HCT116 (cell line): ENCODE results near the gene CRACR2A. TPM values are rescaled to one million over a fixed set of nuclear protein-coding genes. Genes with fewer than 3 reads are reported as not detected.

Source experiments
- ATAC-seq: fragments of 200-7000 bp; cut with Tn5 transposase; 2 replicates; pipeline ENCODE4 v1.9.1; 2020; ENCODE audit warnings: mild to moderate bottlenecking, moderate library complexity
- BruUV-seq: library from RNA; stranded (reverse); fragments of 400-500 nt; replicated peaks from 2 replicates; lab custom pipeline; 2021; lab: Mats Ljungman, UMichigan
- CTCF ChIA-PET: fragments of 300-600 bp; sonication (Branson Sonifier 250); formaldehyde crosslinking; loops from one replicate; lab custom pipeline; 2021; ENCODE audit warnings: antibody characterized with exemption; lab: Charles Lee
- POLR2A ChIA-PET: fragments of 300-600, 350-600 bp; sonication (Branson Sonifier 250); formaldehyde crosslinking; loops from one replicate; lab custom pipeline; 2021; ENCODE audit warnings: antibody characterized with exemption; lab: Charles Lee
- RAD21 ChIA-PET, 2 experiments: fragments of 300-600 bp; sonication (Branson Sonifier 250); formaldehyde crosslinking; loops; one replicate each; lab custom pipeline; 2023; ENCODE audit warnings: low total read pairs in 2 of 2; ENCODE audit not compliant: uncharacterized antibody in 2 of 2, unreplicated experiment in 2 of 2, low non-redundant PET in 1 of 2; lab: Charles Lee
- DNase-seq: peaks from one replicate; pipeline ENCODE4 v3.0.0-alpha.2; 2010; ENCODE audit warnings: low read depth, low spot score
- H2AFZ ChIP-seq: fragments of 200-600 bp; shearing (Covaris generic), sonication (generic); 2 replicates; pipeline ENCODE4 v1.6.1; 2017; ENCODE audit warnings: low read depth, mixed run types, mixed read lengths, antibody characterized with exemption, low read length; ENCODE audit not compliant: poor library complexity, severe bottlenecking
- H3K27ac ChIP-seq: 2 replicates; pipeline ENCODE4 v1.5.1; 2012; ENCODE audit warnings: low read depth, low read length
- H3K27me3 ChIP-seq: fragments of 200-600 bp; sonication (generic); 2 replicates; pipeline ENCODE4 v1.6.1; 2016; ENCODE audit warnings: mixed run types, low read length, mixed read lengths; ENCODE audit not compliant: insufficient read depth
- H3K36me3 ChIP-seq, 2 experiments: fragments of 200-500 bp in 1 of 2; fragments of 200-600 bp in 1 of 2; sonication (Bioruptor generic) in 1 of 2; sonication (generic) in 1 of 2; 2 replicates each; pipeline versions ENCODE4 v1.5.1 to v1.6.1; 2014 to 2016; ENCODE audit warnings: low read length in 2 of 2, inconsistent platforms in 1 of 2, mixed read lengths in 1 of 2, mixed run types in 1 of 2; ENCODE audit not compliant: insufficient read depth in 2 of 2, control insufficient read depth in 1 of 2
- H3K4me1 ChIP-seq, 2 experiments: fragments of 200-600 bp in 1 of 2; sonication (generic) in 1 of 2; 2 replicates each; pipeline versions ENCODE4 v1.5.1 to v1.6.1; 2012 to 2017; ENCODE audit warnings: low read length in 2 of 2, inconsistent platforms in 1 of 2, mild to moderate bottlenecking in 1 of 2, mixed read lengths in 1 of 2, mixed run types in 1 of 2, moderate library complexity in 1 of 2; ENCODE audit not compliant: insufficient read depth in 2 of 2, control insufficient read depth in 1 of 2
- H3K4me2 ChIP-seq: fragments of 200-600 bp; sonication (generic); 2 replicates; pipeline ENCODE4 v1.6.1; 2017; ENCODE audit warnings: mixed run types, low read length, mixed read lengths
- H3K4me3 ChIP-seq, 2 experiments: fragments of 200-600 bp in 1 of 2; sonication (generic) in 1 of 2; replicated peaks in 1 of 2; 2 replicates each; pipeline ENCODE4 v1.5.1; 2011 to 2016; ENCODE audit warnings: low read length in 2 of 2, control low read depth in 1 of 2, low read depth in 1 of 2, mild to moderate bottlenecking in 1 of 2, mixed read lengths in 1 of 2, mixed run types in 1 of 2
- H3K79me2 ChIP-seq: fragments of 200-600 bp; sonication (generic); 2 replicates; pipeline ENCODE4 v1.6.1; 2017; ENCODE audit warnings: mild to moderate bottlenecking, mixed run types, low read length, moderate library complexity, mixed read lengths; ENCODE audit not compliant: insufficient read depth
- H3K9ac ChIP-seq: fragments of 200-600 bp; sonication (generic); 2 replicates; pipeline ENCODE4 v1.6.1; 2016; ENCODE audit warnings: low read length, mixed read lengths
- H3K9me2 ChIP-seq: fragments of 200-600 bp; sonication (generic), shearing (Covaris generic); 2 replicates; pipeline ENCODE4 v1.6.1; 2017; ENCODE audit warnings: mixed run types, mild to moderate bottlenecking, moderate library complexity; ENCODE audit not compliant: insufficient read depth
- H3K9me3 ChIP-seq, 2 experiments: fragments of 200-500 bp in 1 of 2; fragments of 200-600 bp in 1 of 2; sonication (Bioruptor generic) in 1 of 2; sonication (generic) in 1 of 2; 2 replicates each; pipeline ENCODE4 v1.6.1; 2014 to 2017; ENCODE audit warnings: low read length in 2 of 2, mixed read lengths in 2 of 2, inconsistent platforms in 1 of 2, low read depth in 1 of 2, mild to moderate bottlenecking in 1 of 2, mixed run types in 1 of 2, moderate library complexity in 1 of 2; ENCODE audit not compliant: control insufficient read depth in 1 of 2, insufficient read depth in 1 of 2
- H4K20me1 ChIP-seq: fragments of 200-600 bp; sonication (generic), shearing (Covaris generic); 2 replicates; pipeline ENCODE4 v1.6.1; 2017; ENCODE audit warnings: mixed run types, mild to moderate bottlenecking, moderate library complexity; ENCODE audit not compliant: insufficient read depth
- CEBPB ChIP-seq: IDR thresholded peaks from 2 replicates; pipeline ENCODE4 v1.6.1; 2012; ENCODE audit warnings: low read depth
- EGR1 ChIP-seq: IDR thresholded peaks from 2 replicates; pipeline ENCODE4 v1.6.1; 2012; ENCODE audit warnings: low read depth
- ELF1 ChIP-seq: IDR thresholded peaks from 2 replicates; pipeline ENCODE4 v1.6.1; 2012; ENCODE audit warnings: low read depth, borderline replicate concordance
- EZH2 ChIP-seq: fragments of 200-600 bp; sonication (generic); IDR thresholded peaks from 2 replicates; pipeline ENCODE4 v1.6.1; 2017; ENCODE audit warnings: antibody characterized with exemption, mixed run types
- EZH2phosphoT487 ChIP-seq: fragments of 200-600 bp; IDR thresholded peaks from 2 replicates; pipeline ENCODE4 v1.6.1; 2018; ENCODE audit warnings: antibody characterized with exemption, borderline replicate concordance
- FOSL1 ChIP-seq: IDR thresholded peaks from 2 replicates; pipeline ENCODE4 v1.6.1; 2012; ENCODE audit warnings: low read depth
- JUND ChIP-seq: IDR thresholded peaks from 2 replicates; pipeline ENCODE4 v1.6.1; 2012
- POLR2A ChIP-seq: IDR thresholded peaks from 2 replicates; pipeline ENCODE4 v1.7.0; 2011; ENCODE audit warnings: borderline replicate concordance; ENCODE audit not compliant: insufficient read depth, insufficient read length; ENCODE audit errors: extremely low read depth
- SIN3A ChIP-seq: IDR thresholded peaks from 2 replicates; pipeline ENCODE4 v1.6.1; 2012; ENCODE audit warnings: low read depth
- SP1 ChIP-seq: IDR thresholded peaks from 2 replicates; pipeline ENCODE4 v1.6.1; 2012; ENCODE audit warnings: low read depth
- SRF ChIP-seq: IDR thresholded peaks from 2 replicates; pipeline ENCODE4 v1.6.1; 2012; ENCODE audit warnings: low read depth
- ZFX ChIP-seq: fragments of 450-650 bp; IDR thresholded peaks from 2 replicates; pipeline ENCODE4 v1.6.1; 2017
- intact Hi-C: fragments of 100-400 bp; cut with micrococcal nuclease; formaldehyde crosslinking; loops from 2 replicates; pipeline ENCODE4 v1.10.0; 2022
- total RNA-seq: library from RNA; stranded (reverse); gene quantifications from one replicate; pipeline ENCODE4 v1.2.1, GENCODE V29; 2021; ENCODE audit not compliant: unreplicated experiment
- TF ChIP-seq, protein P1 (sequence below): IDR thresholded peaks from 2 replicates; pipeline ENCODE4 v1.6.1; 2012; ENCODE audit warnings: low read depth

Gene CRACR2A
- total RNA-seq, 1 experiment from 2014 or later: 18.4 TPM

DNA sequence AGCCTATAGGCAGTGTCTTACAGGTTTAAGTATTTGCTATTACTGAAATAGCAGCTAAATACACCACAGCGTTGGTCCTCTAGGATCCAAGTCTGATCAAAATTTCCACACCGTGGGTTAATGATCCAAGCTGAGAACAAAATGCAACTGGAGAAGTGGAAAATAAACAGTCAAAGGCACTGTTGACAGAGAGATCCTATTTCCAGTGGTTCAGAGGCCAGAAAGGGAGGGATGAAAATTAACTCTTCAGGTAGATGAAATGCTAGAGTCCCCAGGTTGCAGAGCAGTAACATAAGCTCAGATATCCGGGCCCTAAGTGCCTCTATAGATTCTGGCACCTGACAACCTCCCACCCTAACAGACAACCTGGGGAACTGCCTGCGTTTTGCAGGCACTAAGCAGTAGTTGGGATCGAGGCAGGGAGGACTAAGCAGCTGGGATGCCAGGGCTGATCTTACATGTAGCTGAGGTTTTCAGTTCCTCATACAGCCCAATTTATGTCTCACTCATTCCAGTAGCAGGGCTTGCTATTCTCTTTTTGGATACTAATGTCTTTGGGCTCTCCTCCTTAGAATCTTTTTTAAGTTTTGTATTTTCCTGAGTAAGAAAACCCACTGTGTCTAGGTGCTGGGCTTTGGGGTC lies 42.7 kb upstream of the CRACR2A start:
- ChIA-PET RAD21 (no interaction called here), CTCF (interaction anchor here (1.3 to 2.1 kb wide), 2 partner anchors 8 to 495 kb away, joined by 6 to 8 read pairs; no protein-coding TSS in a partner anchor), POLR2A (interaction anchor here (0.8 kb wide), 1 partner anchor 496 kb away, joined by 3 read pairs; no protein-coding TSS in a partner anchor)
- Histone ChIP-seq H3K36me3 (no peaks in the 10 kb centered on the region), H2AFZ (no peak overlapping the region), H3K27ac (no peak overlapping the region), H3K9me3 (no peaks in the 10 kb centered on the region), H3K27me3 (peaks cover 15% of the 10 kb centered on the region; the same call in 1 of the 2 replicates), H4K20me1 (no peaks in the 10 kb centered on the region), H3K79me2 (no peaks in the 10 kb centered on the region), H3K9me2 (no peaks in the 10 kb centered on the region), H3K4me1 (no peaks in the 10 kb centered on the region), H3K9ac (no peak overlapping the region), H3K4me2 (no peak overlapping the region), H3K4me3 (no peak overlapping the region)
- ATAC-seq (no peak), DNase-seq (no peak)
- BruUV-seq: no TSS peak
- intact Hi-C loops: no loop called here
- TF ChIP-seq CEBPB: no peak
- no peak for TF ChIP-seq ELF1
- no peak for TF ChIP-seq EGR1
- no peak for TF ChIP-seq POLR2A
- TF ChIP-seq SRF: no peak
- TF ChIP-seq EZH2phosphoT487: no peak
- no peak for TF ChIP-seq JUND
- TF ChIP-seq, protein P1, sequence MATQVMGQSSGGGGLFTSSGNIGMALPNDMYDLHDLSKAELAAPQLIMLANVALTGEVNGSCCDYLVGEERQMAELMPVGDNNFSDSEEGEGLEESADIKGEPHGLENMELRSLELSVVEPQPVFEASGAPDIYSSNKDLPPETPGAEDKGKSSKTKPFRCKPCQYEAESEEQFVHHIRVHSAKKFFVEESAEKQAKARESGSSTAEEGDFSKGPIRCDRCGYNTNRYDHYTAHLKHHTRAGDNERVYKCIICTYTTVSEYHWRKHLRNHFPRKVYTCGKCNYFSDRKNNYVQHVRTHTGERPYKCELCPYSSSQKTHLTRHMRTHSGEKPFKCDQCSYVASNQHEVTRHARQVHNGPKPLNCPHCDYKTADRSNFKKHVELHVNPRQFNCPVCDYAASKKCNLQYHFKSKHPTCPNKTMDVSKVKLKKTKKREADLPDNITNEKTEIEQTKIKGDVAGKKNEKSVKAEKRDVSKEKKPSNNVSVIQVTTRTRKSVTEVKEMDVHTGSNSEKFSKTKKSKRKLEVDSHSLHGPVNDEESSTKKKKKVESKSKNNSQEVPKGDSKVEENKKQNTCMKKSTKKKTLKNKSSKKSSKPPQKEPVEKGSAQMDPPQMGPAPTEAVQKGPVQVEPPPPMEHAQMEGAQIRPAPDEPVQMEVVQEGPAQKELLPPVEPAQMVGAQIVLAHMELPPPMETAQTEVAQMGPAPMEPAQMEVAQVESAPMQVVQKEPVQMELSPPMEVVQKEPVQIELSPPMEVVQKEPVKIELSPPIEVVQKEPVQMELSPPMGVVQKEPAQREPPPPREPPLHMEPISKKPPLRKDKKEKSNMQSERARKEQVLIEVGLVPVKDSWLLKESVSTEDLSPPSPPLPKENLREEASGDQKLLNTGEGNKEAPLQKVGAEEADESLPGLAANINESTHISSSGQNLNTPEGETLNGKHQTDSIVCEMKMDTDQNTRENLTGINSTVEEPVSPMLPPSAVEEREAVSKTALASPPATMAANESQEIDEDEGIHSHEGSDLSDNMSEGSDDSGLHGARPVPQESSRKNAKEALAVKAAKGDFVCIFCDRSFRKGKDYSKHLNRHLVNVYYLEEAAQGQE: no peak
- no peak for TF ChIP-seq SIN3A
- TF ChIP-seq FOSL1: no peak
- TF ChIP-seq EZH2: no peak
- TF ChIP-seq ZFX: no peak
- TF ChIP-seq SP1: no peak
